Prostate gland (tissue), 2 donors: ENCODE data around the gene FFAR2. TPM values are rescaled to one million over a fixed set of nuclear protein-coding genes. Genes with fewer than 3 reads are reported as not detected.

Experiments used
- DNase-seq: peaks from one replicate; pipeline ENCODE4 v3.0.0-alpha.2; 2019; ENCODE audit warnings: low spot score
- H3K27ac ChIP-seq, 2 donors: fragments of 200-600 bp; sonication (generic); 2 replicates each; pipeline ENCODE4 v1.5.1; 2017 to 2019
- H3K27me3 ChIP-seq: fragments of 200-600 bp; sonication (generic); replicated peaks from 2 replicates; pipeline ENCODE4 v1.5.1; 2019; ENCODE audit not compliant: insufficient read depth
- H3K36me3 ChIP-seq, 2 donors: fragments of 200-600 bp; sonication (generic); 1 replicate in 1 of 2; 2 replicates in 1 of 2; pipeline versions ENCODE4 v1.5.1 to v1.8.1; 2017 to 2019
- H3K4me1 ChIP-seq: fragments of 200-600 bp; sonication (generic); replicated peaks from 2 replicates; pipeline ENCODE4 v1.5.1; 2019
- H3K4me3 ChIP-seq, 2 donors: fragments of 200-600 bp; sonication (generic); 2 replicates each; pipeline ENCODE4 v1.5.1; 2017 to 2019
- H3K9me3 ChIP-seq: fragments of 200-600 bp; sonication (generic); 2 replicates; pipeline ENCODE4 v1.5.1; 2017
- POLR2A ChIP-seq: fragments of 450-650 bp; IDR thresholded peaks from one replicate; pipeline ENCODE4 v1.6.1; 2016; ENCODE audit warnings: antibody characterized with exemption, mild to moderate bottlenecking
- POLR2AphosphoS5 ChIP-seq: sonication (generic); formaldehyde crosslinking; IDR thresholded peaks from one replicate; pipeline ENCODE4 v1.6.1; 2017; ENCODE audit warnings: antibody characterized with exemption
- WGBS: methylation state at CpG from one replicate; pipeline ENCODE4 v1.1.5; 2018; 5-methylcytosine and 5-hydroxymethylcytosine counted together
- intact Hi-C: fragments of 100-400 bp; cut with DNase I; formaldehyde crosslinking; loops from one replicate; pipeline ENCODE4 v1.14.2; 2022
- total RNA-seq, 2 donors: library from RNA; depleted of rRNA; stranded (reverse); fragments of >200 nt; gene quantifications; one replicate each; pipeline ENCODE4 v1.1.0, GENCODE V29; 2016
- TF ChIP-seq, protein P1 (sequence below), 4 experiments: fragments of 200-600 bp in 2 of 4; fragments of 450-650 bp in 2 of 4; sonication (generic) in 2 of 4; IDR thresholded peaks; 1 replicate in 3 of 4; 2 replicates in 1 of 4; pipeline ENCODE4 v1.5.1; 2016 to 2019; ENCODE audit warnings: antibody characterized with exemption in 4 of 4, mild to moderate bottlenecking in 2 of 4, moderate library complexity in 2 of 4

FFAR2 gene
- total RNA-seq, 2 donors from 2014 or later, result 0.87 TPM; not detected in 1

- intact Hi-C loops, result no loop called here
Measured at GRCh38 chr19:35425682-35426081, 22.4 kb upstream of the FFAR2 start.

DNA sequence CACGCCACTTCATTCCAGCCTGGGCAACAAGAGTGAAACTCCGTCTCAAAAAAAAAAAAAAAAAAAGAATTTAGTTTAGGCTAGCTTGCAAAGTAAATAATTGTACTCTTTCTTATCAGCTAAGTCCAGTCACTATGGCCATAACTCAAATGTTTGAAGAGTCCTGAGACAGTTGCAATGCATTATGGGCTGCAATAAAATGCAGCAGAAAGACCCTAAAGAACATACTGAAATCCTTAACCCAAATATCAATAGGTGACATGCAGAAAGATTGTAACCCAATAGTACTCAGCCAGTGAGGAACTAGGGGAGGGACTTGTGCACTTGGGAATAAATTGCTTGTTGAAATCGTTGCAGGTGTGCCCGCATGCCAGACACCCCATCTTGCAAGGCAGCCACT, 20.9 kb upstream of the FFAR2 start:
- H3K27ac ChIP-seq, result no peak overlapping the region
- no peaks in the 10 kb centered on the region for H3K4me1 ChIP-seq
- H3K27me3 ChIP-seq, result no peaks in the 10 kb centered on the region
- intact Hi-C loops, result no loop called here
- WGBS, result 56% methylated on average over 4 of the region's 4 CpGs
- no peaks in the 10 kb centered on the region for H3K36me3 ChIP-seq
- no peaks in the 10 kb centered on the region for H3K9me3 ChIP-seq
- TF ChIP-seq POLR2A (no peak), POLR2AphosphoS5 (no peak)
- TF ChIP-seq, protein P1, sequence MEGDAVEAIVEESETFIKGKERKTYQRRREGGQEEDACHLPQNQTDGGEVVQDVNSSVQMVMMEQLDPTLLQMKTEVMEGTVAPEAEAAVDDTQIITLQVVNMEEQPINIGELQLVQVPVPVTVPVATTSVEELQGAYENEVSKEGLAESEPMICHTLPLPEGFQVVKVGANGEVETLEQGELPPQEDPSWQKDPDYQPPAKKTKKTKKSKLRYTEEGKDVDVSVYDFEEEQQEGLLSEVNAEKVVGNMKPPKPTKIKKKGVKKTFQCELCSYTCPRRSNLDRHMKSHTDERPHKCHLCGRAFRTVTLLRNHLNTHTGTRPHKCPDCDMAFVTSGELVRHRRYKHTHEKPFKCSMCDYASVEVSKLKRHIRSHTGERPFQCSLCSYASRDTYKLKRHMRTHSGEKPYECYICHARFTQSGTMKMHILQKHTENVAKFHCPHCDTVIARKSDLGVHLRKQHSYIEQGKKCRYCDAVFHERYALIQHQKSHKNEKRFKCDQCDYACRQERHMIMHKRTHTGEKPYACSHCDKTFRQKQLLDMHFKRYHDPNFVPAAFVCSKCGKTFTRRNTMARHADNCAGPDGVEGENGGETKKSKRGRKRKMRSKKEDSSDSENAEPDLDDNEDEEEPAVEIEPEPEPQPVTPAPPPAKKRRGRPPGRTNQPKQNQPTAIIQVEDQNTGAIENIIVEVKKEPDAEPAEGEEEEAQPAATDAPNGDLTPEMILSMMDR (IDR thresholded peaks at IDR 0.05), result no peak
- DNase-seq, result no peak
- no peak overlapping the region for H3K4me3 ChIP-seq

More at GRCh38 chr19:35425682-35426081, 22.4 kb upstream of the FFAR2 start:
- 60% methylated on average over 4 of the region's 4 CpGs for WGBS
- Histone ChIP-seq H3K27ac (no peak overlapping the region), H3K9me3 (no peaks in the 10 kb centered on the region), H3K4me1 (no peaks in the 10 kb centered on the region), H3K27me3 (no peaks in the 10 kb centered on the region), H3K4me3 (no peak overlapping the region), H3K36me3 (no peaks in the 10 kb centered on the region)
- no peak for DNase-seq
- TF ChIP-seq POLR2A, result no peak
- TF ChIP-seq POLR2AphosphoS5, result no peak
- TF ChIP-seq, protein P1 (IDR thresholded peaks at IDR 0.05), result no peak

DNA sequence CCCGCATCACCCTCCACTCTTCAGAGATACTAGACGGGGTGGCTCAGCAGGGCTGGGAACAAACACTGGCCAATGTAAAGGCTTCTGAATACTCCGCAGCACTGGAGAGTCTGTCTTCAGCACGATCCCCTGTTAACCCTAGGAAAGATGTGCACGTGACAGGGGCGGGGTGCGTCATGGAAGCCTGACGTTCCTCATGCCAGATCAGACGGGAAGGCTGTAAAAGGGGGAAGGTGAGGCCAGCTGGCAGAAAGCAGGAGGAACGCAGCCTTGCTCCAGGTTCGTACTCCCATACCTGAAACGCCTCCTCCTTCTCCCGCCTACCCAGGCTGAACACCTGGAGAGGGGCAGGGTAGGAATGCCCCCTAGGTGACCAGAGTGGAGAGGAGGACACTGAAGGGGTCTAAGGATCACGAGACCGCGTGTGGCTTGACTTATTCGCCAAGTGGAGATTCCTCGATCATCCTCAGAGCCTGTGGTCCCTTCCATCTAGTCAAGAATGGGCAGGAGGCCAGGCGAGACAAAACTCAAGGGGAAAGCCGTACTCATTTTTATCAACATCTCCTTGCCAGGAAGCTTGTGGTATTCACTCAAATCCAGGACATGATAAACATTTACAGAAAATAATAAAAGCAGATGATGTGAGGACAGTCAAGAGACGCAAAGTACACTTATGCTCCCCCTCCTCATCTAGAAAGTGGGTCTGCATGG, 18.2 kb upstream of the FFAR2 start:
- H3K27me3 ChIP-seq, result no peaks in the 10 kb centered on the region
- 46% methylated on average over 21 of the region's 21 CpGs for WGBS
- H3K27ac ChIP-seq, result peak overlapping the region; percentile 24 to 75
- no peaks in the 10 kb centered on the region for H3K36me3 ChIP-seq
- H3K4me1 ChIP-seq, result no peaks in the 10 kb centered on the region
- no peaks in the 10 kb centered on the region for H3K9me3 ChIP-seq
- TF ChIP-seq POLR2A (no peak), POLR2AphosphoS5 (no peak)
- TF ChIP-seq, protein P1 (IDR thresholded peaks at IDR 0.05), result no peak
- no peak overlapping the region for H3K4me3 ChIP-seq
- intact Hi-C loops, result no loop called here
- DNase-seq, result no peak

- peak overlapping the region; percentile 24 to 75 for H3K27ac ChIP-seq
- H3K27me3 ChIP-seq, result no peaks in the 10 kb centered on the region
- no peaks in the 10 kb centered on the region for H3K4me1 ChIP-seq
- no peaks in the 10 kb centered on the region for H3K36me3 ChIP-seq
- no peak for TF ChIP-seq POLR2A
- peak; percentile 74 for TF ChIP-seq POLR2AphosphoS5
- no peak overlapping the region for H3K4me3 ChIP-seq
- WGBS, result 15% methylated on average over 5 of the region's 5 CpGs
- peak; percentile 45 for DNase-seq
- intact Hi-C loops, result no loop called here
- no peaks in the 10 kb centered on the region for H3K9me3 ChIP-seq
Measured at GRCh38 chr19:35430409-35431144, 17.5 kb upstream of the FFAR2 start.

DNA sequence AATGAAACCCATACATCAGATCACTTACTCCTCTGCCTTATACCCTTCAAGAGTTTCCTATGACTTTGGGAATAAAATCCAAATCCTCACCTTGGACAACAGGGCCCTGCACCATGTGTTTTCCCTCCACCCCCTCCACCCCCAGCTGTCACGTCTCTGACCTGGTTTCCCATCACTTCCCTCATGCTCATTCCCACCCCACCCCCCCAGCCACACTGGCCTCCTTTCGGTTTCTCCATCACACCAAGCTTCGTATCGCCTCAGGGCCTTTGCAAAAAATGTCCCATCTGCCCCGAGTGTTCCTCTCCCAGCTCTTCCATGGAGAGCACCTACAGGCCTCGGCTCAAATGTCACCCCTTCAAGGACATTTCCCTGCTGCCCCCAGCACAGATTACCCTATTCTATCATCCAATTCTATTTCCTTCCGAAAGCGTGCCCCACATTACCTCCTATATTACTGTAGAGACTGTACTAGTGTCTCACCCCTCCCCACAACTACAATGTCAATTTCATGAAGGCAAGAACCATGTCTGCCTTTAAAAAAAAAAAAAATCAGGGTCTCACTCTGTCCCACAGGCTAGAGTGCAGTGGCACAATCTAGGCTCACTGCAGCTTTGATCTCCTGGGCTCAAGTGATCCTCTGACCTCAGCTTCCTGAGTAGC, 16.8 kb upstream of the FFAR2 start:
- no peak for DNase-seq
- no peak overlapping the region for H3K4me3 ChIP-seq
- H3K4me1 ChIP-seq, result peaks cover 5% of the 10 kb centered on the region
- intact Hi-C loops, result no loop called here
- H3K27ac ChIP-seq, result peak overlapping the region; percentile 0 to 75
- H3K9me3 ChIP-seq, result no peaks in the 10 kb centered on the region
- WGBS, result 84% methylated on average over 8 of the region's 8 CpGs
- TF ChIP-seq, protein P1 (IDR thresholded peaks at IDR 0.05), result no peak
- TF ChIP-seq POLR2A (no peak), POLR2AphosphoS5 (no peak)
- H3K36me3 ChIP-seq, result no peaks in the 10 kb centered on the region
- no peaks in the 10 kb centered on the region for H3K27me3 ChIP-seq
